GM18526 (cell line): Measurements from ENCODE around the gene E2F2.

Experiments used
- POLR2A ChIP-seq: IDR thresholded peaks from 3 replicates; pipeline ENCODE4 v1.6.1; 2011; ENCODE audit not compliant: insufficient read length; ENCODE audit errors: extremely low read depth

Gene E2F2

DNA sequence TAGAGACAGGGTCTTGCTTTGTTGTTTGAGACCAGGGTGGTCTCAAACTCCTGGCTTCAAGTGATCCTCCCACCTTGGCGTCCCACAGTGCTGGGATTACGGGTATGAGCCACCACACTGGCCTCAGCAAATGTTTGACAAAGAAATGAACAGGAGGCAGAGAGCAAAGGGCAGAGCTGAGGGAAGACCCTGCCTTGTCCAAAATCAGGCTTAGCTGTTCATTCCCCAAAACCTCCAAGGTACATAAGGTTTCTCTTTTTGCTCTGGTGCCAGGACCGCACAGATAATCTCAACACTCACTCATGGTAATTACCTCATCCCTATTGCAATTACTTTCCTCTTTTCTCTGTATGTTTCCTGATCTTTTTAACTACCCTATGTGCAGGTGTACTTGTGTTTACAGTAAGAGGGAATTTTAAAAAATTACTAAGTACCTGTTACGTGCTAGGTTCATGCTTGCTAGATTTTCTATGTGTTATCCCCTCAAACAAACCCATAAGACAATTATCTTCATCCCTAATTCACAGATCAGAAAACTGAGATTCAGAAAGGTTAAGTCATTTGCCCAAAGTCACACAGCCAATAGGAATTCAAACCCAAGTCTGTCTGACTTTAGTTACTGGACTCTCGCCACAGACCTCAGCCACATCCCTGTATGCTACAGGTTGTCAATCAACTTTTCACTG lies 58.5 kb downstream of the E2F2 start:
- TF ChIP-seq POLR2A, result no peak

DNA sequence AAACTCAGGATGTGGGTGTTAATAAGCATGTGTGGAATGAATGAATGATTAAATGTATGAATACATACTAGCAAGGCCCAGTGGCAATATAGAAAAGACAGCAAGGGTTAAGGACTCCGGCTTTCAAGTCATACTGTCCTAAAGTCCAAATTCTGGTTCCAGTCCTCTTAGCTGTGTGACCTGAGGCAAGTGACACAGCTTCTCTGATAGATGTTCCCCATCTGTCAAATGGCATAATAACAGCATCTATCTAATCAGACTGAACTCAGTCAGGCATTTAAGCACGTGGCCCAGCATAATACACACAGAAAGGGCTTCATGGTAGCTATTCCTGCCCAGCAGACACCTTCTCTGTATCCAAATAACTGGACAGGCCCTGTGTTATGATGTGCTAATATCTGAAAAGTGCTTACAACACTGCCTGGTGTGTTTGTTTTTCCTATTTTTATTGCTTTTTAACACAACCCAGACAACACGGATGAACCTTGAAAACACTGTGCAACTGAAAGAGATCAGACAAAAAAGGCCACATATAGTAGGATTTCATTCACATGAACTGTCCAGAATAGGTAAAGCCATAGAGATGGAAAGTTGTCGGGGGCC lies 59.5 kb downstream of the E2F2 start:
- TF ChIP-seq POLR2A, result no peak

DNA sequence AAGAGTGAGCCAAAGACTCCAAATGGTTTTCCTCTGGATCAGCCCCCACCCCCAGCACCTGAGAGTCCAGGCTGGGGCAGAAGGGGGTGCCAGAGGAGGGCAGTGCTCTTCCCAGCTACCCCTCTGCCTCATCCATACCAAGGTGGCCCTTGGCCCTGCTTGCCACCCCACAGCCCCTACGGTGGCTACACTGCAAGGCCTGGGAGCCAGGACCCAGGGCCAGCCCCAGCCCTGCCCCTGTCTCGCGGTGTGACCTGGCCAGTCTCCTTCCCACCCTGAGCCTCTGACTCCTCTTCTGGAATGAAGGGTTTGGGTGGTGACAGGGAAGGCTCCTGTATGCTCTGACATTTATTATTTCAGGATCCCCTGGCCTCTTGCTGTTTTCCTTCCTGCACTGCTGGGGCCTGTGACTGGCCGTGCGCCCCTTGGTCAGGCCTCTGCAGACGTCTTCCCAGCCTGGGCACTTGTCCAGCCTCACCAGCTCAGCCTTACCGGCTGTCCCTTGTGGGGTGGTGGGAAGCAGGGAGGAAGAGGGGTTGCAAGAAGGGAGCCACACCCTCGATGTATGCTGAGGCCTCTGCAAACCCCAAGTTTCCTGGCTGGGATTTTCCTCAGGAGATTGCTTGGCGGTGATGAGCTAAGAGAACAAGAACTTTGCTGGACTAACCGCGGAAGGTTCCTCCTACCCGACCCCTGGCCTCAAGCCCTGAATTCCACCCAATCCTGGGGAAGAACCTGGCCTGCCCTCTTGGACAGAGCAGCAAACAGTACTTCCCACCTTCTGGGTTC lies 60.6 kb downstream of the E2F2 start:
- no peak for TF ChIP-seq POLR2A

DNA sequence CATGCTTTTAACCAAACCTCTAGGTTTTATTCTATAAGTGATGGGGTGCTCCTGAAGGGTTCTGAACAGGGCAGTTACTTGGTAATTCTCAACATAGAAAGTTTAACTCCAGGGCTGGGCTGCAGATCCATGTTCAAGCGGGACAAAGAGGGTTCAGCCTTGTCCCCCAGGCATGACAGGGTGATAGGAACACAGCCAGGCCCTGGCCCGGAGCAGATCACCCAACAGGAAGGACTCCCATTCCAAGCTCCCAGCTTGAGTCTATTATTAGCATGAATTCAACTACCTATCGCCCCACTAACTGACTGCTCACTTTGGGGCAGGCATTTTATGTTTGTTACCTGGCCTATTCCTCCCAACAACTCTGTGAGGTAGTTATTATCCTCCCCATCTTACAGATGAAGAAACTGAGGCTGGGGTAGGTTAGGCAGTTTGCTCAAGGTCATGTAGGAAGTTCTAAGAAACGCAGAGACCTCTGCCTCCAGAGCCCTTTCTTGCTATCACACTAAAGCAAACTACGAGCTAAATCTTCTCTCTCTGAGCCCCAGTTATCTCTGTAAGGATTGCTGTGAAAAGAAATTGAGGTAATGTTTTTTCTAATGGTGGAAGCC lies 61.6 kb downstream of the E2F2 start:
- TF ChIP-seq POLR2A, result no peak

DNA sequence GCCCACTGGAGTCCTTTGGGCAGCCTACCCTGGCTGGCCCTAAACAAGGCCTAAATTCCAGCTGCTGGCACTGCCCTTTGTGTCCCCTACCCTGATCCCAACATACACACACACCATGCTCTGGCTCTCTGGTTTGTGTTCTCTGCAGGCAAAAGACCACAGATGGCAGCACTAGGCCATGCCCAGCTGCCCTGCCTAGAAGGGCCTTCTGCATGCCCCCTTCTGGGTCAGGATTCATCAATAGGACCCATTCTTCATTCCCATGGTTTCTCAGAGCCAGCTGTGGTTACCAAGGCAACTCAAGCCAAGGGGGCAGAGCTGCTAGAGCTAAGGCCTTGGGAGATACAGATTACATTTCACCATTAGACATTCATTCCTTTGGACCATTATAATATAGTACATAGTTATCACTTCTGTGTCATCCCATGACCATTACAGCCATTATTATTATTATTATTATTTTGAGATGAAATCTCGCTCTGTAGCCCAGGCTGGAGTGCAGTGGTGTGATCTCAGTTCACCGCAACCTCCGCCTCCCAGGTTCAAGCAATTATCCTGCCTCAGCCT lies 64.5 kb downstream of the E2F2 start:
- TF ChIP-seq POLR2A, result no peak

DNA sequence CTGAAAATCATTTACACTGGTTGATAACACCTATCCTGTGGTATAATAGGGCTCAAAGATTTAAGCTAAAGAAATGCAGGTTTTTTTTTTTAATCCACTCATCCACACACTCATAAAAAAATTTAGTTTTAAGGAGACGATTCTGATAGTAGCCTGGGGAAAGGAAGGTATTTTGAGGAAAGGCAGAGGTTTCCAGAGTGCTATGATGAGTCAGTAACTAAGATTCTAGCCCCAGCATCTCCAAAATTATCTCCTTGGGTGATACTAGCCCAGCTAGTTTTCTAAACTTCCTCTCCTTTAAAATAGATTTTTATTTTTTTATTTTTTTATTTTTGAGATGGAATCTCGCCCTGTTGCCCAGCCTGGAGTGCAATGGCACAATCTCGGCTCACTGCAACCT lies 67.7 kb downstream of the E2F2 start:
- no peak for TF ChIP-seq POLR2A

DNA sequence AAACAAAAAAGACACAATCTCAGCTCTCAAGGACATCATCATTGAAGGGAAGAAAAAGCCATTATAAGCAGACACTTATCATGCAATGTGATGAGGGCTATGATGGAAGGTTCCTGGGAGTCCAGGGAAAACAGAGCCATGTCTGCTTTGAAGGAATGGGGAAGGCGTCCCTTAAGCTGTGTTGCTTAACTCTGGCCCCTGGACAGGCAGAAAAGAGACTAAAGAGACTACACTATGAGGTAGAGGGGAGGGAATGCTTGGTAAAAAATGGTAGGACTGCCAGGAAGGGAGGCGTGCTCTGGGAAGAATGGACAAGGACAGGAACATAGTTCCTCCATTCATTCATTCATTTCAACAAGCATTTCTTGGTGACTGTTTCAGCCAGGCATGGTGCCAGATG lies 68.3 kb downstream of the E2F2 start:
- TF ChIP-seq POLR2A, result no peak

DNA sequence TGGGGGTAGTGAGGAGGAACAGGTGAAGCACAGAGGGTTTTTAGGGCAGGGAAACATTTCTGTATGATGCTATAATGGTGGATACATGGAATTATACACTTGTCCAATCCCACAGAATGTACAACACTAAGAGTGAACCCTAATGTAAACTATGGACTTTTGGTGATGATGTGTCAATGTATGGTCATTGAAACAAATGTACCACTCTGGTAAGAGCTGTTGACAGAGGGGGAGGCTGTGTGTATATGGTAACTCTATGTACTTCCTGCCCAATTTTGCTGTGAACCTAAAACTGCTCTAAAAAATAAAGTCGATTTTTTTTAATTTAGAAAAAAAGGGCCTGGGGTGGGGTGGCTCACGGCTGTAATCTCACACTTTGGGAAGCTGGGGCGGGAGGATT lies 70.0 kb downstream of the E2F2 start:
- no peak for TF ChIP-seq POLR2A

DNA sequence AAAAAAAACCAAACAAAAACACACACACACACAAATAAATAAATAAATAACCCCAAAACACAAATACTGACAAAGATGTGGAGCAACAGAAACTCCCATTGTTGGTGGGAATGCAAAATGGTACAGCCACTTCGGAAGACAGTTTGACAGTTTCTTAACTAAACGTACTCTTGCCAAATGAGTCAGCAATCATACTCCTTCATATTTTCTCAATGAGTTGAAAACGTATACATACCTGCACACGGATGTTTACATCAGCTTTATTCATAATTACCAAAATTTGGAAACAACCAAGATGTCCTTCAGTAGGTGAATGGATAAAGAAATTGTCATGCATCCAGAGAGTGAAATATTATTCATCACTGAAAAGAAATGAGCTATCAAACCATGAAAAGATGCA lies 70.5 kb downstream of the E2F2 start:
- no peak for TF ChIP-seq POLR2A

DNA sequence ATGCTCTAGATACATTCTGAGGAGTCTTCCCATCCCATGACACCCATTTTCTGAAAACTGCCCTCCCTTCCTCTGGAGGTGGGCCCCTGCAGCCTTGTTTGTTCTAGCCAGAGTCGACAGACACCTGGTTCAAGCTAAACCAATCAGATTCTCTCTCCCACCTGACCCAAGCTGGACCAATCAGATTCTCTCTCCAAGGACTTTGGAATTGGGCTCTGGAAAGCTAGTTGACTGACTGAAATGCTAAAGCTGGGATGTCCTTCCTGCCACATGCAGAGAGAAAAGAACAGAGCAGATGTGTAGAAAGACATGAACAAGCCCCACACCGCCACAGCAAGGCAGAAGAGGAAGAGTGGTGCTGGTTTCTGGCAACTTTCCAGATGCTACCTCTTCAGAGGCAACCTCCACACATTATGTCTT lies 71.7 kb downstream of the E2F2 start:
- TF ChIP-seq POLR2A, result no peak
